ENCODE measurements around the gene FST.

The FST gene

GRCh38 chr5:53473633-53474032, 6.8 kb upstream of the FST start:
- DNase-seq (ENCODE audit: low read depth, low spot score): no peak

GRCh38 chr5:53475320-53475719, 5.1 kb upstream of the FST start:
- no peak for DNase-seq (ENCODE audit: low read depth, low spot score)

GRCh38 chr5:53476019-53476418, 4.4 kb upstream of the FST start:
- DNase-seq (ENCODE audit: low read depth, low spot score): no peak

GRCh38 chr5:53476531-53477480, 3.6 kb upstream of the FST start:
- no peak for DNase-seq (ENCODE audit: low read depth, low spot score)

GRCh38 chr5:53478411-53479044, 1.9 kb upstream of the FST start:
- DNase-seq (ENCODE audit: low read depth, low spot score): no peak

GRCh38 chr5:53479045-53479589, 1.3 kb upstream of the FST start:
- no peak for DNase-seq (ENCODE audit: low read depth, low spot score)

- DNase-seq (ENCODE audit: low read depth, low spot score): no peak
These were observed 626 bp upstream of the FST start for GRCh38 chr5:53479590-53480415.

GRCh38 chr5:53481159-53481886, 894 bp downstream of the FST start:
- no peak for DNase-seq (ENCODE audit: low read depth, low spot score)

- DNase-seq (ENCODE audit: low read depth, low spot score): no peak
These were observed 1.7 kb downstream of the FST start for GRCh38 chr5:53481887-53482716.

GRCh38 chr5:53482717-53483638, 2.5 kb downstream of the FST start:
- DNase-seq (ENCODE audit: low read depth, low spot score): no peak

- DNase-seq (ENCODE audit: low read depth, low spot score): no peak
These were observed 7.0 kb downstream of the FST start for GRCh38 chr5:53487436-53487835.

GRCh38 chr5:53488195-53488722, 7.8 kb downstream of the FST start:
- no peak for DNase-seq (ENCODE audit: low read depth, low spot score)

- no peak for DNase-seq (ENCODE audit: low read depth, low spot score)
These were observed 10.3 kb downstream of the FST start for GRCh38 chr5:53490747-53491146.

- no peak for DNase-seq (ENCODE audit: low read depth, low spot score)
These were observed 20.6 kb downstream of the FST start for GRCh38 chr5:53501054-53501453.

- no peak for DNase-seq (ENCODE audit: low read depth, low spot score)
These were observed 23.3 kb downstream of the FST start for GRCh38 chr5:53503562-53504218.

GRCh38 chr5:53507013-53507412, 26.6 kb downstream of the FST start:
- no peak for DNase-seq (ENCODE audit: low read depth, low spot score)

- no peak for DNase-seq (ENCODE audit: low read depth, low spot score)
These were observed 27.7 kb downstream of the FST start for GRCh38 chr5:53508125-53508524.

- no peak for DNase-seq (ENCODE audit: low read depth, low spot score)
These were observed 32.1 kb downstream of the FST start for GRCh38 chr5:53512539-53512938.

Data from smooth muscle cell of the brain vasculature (primary cell).